ENCODE measurements around the gene SIRPB2. TPM values are rescaled to one million over a fixed set of nuclear protein-coding genes. Genes with fewer than 3 reads are reported as not detected.

SIRPB2 gene
- total RNA-seq, 1 donor from 2014 or later, result 2.2 TPM

Other genes with a start within 250 kb of the SIRPB2 start
- gene SNPH, start 225.1 kb downstream of the SIRPB2 start, total RNA-seq, result 6.9 TPM
- 2.7 TPM for gene SDCBP2, start 162.3 kb downstream of the SIRPB2 start, total RNA-seq
- gene FKBP1A, start 98.4 kb downstream of the SIRPB2 start, total RNA-seq, result 163 TPM
- gene NSFL1C, start 24.6 kb downstream of the SIRPB2 start, total RNA-seq, result 64.0 TPM
- not detected for gene SIRPD, start 66.3 kb upstream of the SIRPB2 start, total RNA-seq
- 0.92 TPM for gene SIRPB1, start 128.6 kb upstream of the SIRPB2 start, total RNA-seq
- gene SIRPG, start 166.4 kb upstream of the SIRPB2 start, total RNA-seq, result not detected